ENCODE results near the gene MYEF2. TPM values are rescaled to one million over a fixed set of nuclear protein-coding genes. Genes with fewer than 3 reads are reported as not detected.
A peak's percentile ranks its signal among the peaks of the same experiment; 100 is the strongest.

MYEF2 gene
- polyA plus RNA-seq, 1 donor = 28.8 TPM

DNA sequence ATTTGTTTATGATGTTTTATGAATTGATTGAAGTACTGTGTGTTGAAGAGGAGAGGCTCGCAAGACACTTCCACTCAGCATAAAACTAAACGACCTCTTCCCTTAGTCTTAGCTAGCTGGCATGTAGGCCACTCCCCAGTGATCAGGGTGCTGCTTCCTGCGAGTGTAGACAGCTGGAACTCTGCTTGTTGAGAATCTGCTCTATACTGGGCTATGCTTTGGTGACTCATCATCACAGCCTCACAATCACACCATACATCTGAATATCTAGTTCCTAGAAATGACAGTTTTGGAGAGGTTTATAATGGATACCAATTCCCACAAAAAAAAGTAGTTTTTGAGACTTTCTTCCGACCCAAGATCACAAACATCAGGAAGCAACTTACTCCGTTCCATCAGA, 58.8 kb downstream of the MYEF2 start:
- Histone ChIP-seq H3K9me3 (ENCODE audit: control insufficient read depth, low read depth, low read length) (no peaks in the 10 kb centered on the region), H3K27ac (ENCODE audit: low read length) (no peak overlapping the region), H3K36me3 (ENCODE audit: control insufficient read depth, insufficient read depth, low read length) (no peaks in the 10 kb centered on the region), H3K4me3 (ENCODE audit: low read length) (no peak overlapping the region), H3K4me1 (ENCODE audit: control insufficient read depth, insufficient read depth, low read length) (no peaks in the 10 kb centered on the region), H3K27me3 (ENCODE audit: control insufficient read depth, insufficient read depth, low read length) (peaks cover 2% of the 10 kb centered on the region)
- WGBS (ENCODE audit: insufficient coverage, low lambda C conversion rate) = 70% methylated on average over 2 of the region's 5 CpGs
- DNase-seq = no peak

GRCh38 chr15:48112242-48112641, 65.9 kb downstream of the MYEF2 start:
- H3K4me3 ChIP-seq (ENCODE audit: low read length) = no peak overlapping the region
- no peaks in the 10 kb centered on the region for H3K36me3 ChIP-seq (ENCODE audit: control insufficient read depth, insufficient read depth, low read length)
- no peaks in the 10 kb centered on the region for H3K9me3 ChIP-seq (ENCODE audit: control insufficient read depth, low read depth, low read length)
- no CpG with 5 or more reads among the region's 6 CpGs for WGBS (ENCODE audit: insufficient coverage, low lambda C conversion rate)
- H3K27me3 ChIP-seq (ENCODE audit: control insufficient read depth, insufficient read depth, low read length) = no peaks in the 10 kb centered on the region
- H3K4me1 ChIP-seq (ENCODE audit: control insufficient read depth, insufficient read depth, low read length) = no peaks in the 10 kb centered on the region
- no peak overlapping the region for H3K27ac ChIP-seq (ENCODE audit: low read length)
- DNase-seq = peak in 1 of 2 donors; percentile 15

DNA sequence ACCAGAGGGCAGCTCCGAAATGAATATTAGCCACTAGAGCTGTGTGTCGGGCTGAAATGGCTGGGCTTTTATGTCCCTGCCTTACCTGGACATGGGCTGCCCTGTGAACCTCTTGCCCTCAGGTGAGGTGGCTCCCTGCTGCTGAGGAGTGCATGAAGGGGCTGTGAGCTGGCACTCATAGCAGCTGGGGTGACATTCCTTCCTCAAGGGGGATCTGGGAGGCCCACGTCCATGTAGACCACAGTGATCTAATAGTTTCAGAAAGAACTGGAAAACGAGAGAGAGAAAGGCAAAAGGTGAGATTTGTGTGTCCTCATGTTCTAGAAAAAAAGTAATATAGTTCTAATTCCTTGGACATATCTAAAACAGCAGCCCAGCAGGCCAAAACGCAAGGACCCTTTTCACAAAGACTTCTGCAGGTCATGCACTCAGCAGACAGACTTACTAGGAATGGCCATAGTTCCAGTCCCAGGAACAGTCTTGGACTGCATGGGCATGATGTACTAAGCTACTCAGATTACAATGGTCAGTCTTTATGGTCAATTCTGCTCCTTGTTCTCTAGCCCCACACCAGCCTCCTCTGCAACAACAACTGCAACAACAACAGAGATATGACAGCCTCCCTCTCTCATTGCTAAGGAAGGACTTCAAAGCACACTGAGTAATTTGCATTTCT, 68.1 kb downstream of the MYEF2 start:
- Histone ChIP-seq H3K27me3 (ENCODE audit: control insufficient read depth, insufficient read depth, low read length) (no peaks in the 10 kb centered on the region), H3K9me3 (ENCODE audit: control insufficient read depth, low read depth, low read length) (no peaks in the 10 kb centered on the region), H3K27ac (ENCODE audit: low read length) (no peak overlapping the region), H3K4me3 (ENCODE audit: low read length) (no peak overlapping the region), H3K4me1 (ENCODE audit: control insufficient read depth, insufficient read depth, low read length) (no peaks in the 10 kb centered on the region), H3K36me3 (ENCODE audit: control insufficient read depth, insufficient read depth, low read length) (no peaks in the 10 kb centered on the region)
- DNase-seq = no peak
- WGBS (ENCODE audit: insufficient coverage, low lambda C conversion rate) = no CpG with 5 or more reads among the region's 5 CpGs

- no peaks in the 10 kb centered on the region for H3K4me1 ChIP-seq (ENCODE audit: control insufficient read depth, insufficient read depth, low read length)
- no peak overlapping the region for H3K27ac ChIP-seq (ENCODE audit: low read length)
- H3K4me3 ChIP-seq (ENCODE audit: low read length) = no peak overlapping the region
- 83% methylated on average over 1 of the region's 4 CpGs for WGBS (ENCODE audit: insufficient coverage, low lambda C conversion rate)
- H3K27me3 ChIP-seq (ENCODE audit: control insufficient read depth, insufficient read depth, low read length) = no peaks in the 10 kb centered on the region
- no peak for DNase-seq
- H3K36me3 ChIP-seq (ENCODE audit: control insufficient read depth, insufficient read depth, low read length) = no peaks in the 10 kb centered on the region
- no peaks in the 10 kb centered on the region for H3K9me3 ChIP-seq (ENCODE audit: control insufficient read depth, low read depth, low read length)
Measured at GRCh38 chr15:48109212-48109611, 68.9 kb downstream of the MYEF2 start.

DNA sequence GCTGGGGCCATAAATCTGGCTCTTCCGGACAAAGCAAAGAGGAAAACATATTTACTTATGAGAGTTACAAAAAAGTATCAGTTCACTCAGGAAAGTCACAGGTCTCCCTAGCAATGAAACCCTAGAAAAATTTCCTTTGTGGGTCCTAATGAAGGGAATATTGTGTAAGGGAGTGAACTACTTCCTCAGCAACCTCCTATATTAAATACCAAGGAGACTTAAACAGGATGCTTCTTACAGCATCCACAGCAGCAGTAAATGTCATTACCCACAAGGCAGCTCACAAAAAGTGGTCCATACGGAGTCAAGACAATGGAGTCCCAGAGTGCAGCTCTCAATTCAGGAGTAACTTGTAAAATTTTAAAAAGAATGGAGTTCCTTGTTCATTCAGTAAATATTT, 72.2 kb downstream of the MYEF2 start:
- Histone ChIP-seq H3K4me3 (ENCODE audit: low read length) (no peak overlapping the region), H3K27ac (ENCODE audit: low read length) (no peak overlapping the region), H3K36me3 (ENCODE audit: control insufficient read depth, insufficient read depth, low read length) (no peaks in the 10 kb centered on the region), H3K27me3 (ENCODE audit: control insufficient read depth, insufficient read depth, low read length) (no peaks in the 10 kb centered on the region), H3K9me3 (ENCODE audit: control insufficient read depth, low read depth, low read length) (no peaks in the 10 kb centered on the region), H3K4me1 (ENCODE audit: control insufficient read depth, insufficient read depth, low read length) (no peaks in the 10 kb centered on the region)
- no peak for DNase-seq
- WGBS (ENCODE audit: insufficient coverage, low lambda C conversion rate) = 33% methylated on average over 1 of the region's 2 CpGs

- Histone ChIP-seq H3K4me1 (ENCODE audit: control insufficient read depth, insufficient read depth, low read length) (no peaks in the 10 kb centered on the region), H3K27me3 (ENCODE audit: control insufficient read depth, insufficient read depth, low read length) (peaks cover 3% of the 10 kb centered on the region), H3K36me3 (ENCODE audit: control insufficient read depth, insufficient read depth, low read length) (no peaks in the 10 kb centered on the region), H3K4me3 (ENCODE audit: low read length) (no peak overlapping the region), H3K9me3 (ENCODE audit: control insufficient read depth, low read depth, low read length) (no peaks in the 10 kb centered on the region), H3K27ac (ENCODE audit: low read length) (no peak overlapping the region)
- DNase-seq = no peak
- WGBS (ENCODE audit: insufficient coverage, low lambda C conversion rate) = no CpG with 5 or more reads among the region's 5 CpGs
Measured at GRCh38 chr15:48103647-48104046, 74.4 kb downstream of the MYEF2 start.

- H3K27ac ChIP-seq (ENCODE audit: low read length) = no peak overlapping the region
- no peaks in the 10 kb centered on the region for H3K36me3 ChIP-seq (ENCODE audit: control insufficient read depth, insufficient read depth, low read length)
- DNase-seq = no peak
- WGBS (ENCODE audit: insufficient coverage, low lambda C conversion rate) = no CpG with 5 or more reads among the region's 6 CpGs
- H3K4me1 ChIP-seq (ENCODE audit: control insufficient read depth, insufficient read depth, low read length) = no peaks in the 10 kb centered on the region
- peaks cover 3% of the 10 kb centered on the region for H3K27me3 ChIP-seq (ENCODE audit: control insufficient read depth, insufficient read depth, low read length)
- no peaks in the 10 kb centered on the region for H3K9me3 ChIP-seq (ENCODE audit: control insufficient read depth, low read depth, low read length)
- no peak overlapping the region for H3K4me3 ChIP-seq (ENCODE audit: low read length)
Measured at GRCh38 chr15:48102167-48102566, 75.9 kb downstream of the MYEF2 start.

DNA sequence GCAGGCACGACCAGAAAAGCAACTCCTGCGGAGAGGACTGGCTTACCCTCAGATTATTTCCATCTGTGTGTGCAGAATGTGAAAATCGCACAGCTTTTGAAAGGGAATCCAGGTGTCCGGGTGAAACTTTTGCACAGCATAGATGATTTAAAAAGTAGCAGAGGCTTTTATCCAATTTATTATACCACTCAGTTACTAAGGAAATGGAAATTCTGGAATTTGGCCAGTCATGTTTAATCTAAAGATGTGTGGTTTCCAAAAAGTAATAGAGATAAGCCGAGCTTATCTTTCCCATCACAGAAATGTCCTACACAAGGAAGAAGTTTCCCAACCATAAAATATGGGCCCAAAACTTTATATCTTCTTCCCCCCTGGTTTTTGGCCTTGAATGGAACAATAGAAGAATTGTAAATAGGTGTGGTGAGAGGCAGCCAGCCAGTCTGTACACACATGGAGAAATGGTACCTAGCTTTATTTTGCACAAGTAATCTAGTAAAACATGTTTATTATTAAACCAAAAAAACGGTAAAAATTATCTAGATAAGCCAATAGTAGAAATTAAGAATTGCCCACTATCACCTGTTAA, 76.6 kb downstream of the MYEF2 start:
- Histone ChIP-seq H3K4me1 (ENCODE audit: control insufficient read depth, insufficient read depth, low read length) (no peaks in the 10 kb centered on the region), H3K36me3 (ENCODE audit: control insufficient read depth, insufficient read depth, low read length) (no peaks in the 10 kb centered on the region), H3K4me3 (ENCODE audit: low read length) (no peak overlapping the region), H3K27ac (ENCODE audit: low read length) (no peak overlapping the region), H3K9me3 (ENCODE audit: control insufficient read depth, low read depth, low read length) (no peaks in the 10 kb centered on the region), H3K27me3 (ENCODE audit: control insufficient read depth, insufficient read depth, low read length) (peaks cover 3% of the 10 kb centered on the region)
- no peak for DNase-seq
- 76% methylated on average over 3 of the region's 6 CpGs for WGBS (ENCODE audit: insufficient coverage, low lambda C conversion rate)

- Histone ChIP-seq H3K36me3 (ENCODE audit: control insufficient read depth, insufficient read depth, low read length) (no peaks in the 10 kb centered on the region), H3K27ac (ENCODE audit: low read length) (no peak overlapping the region), H3K4me1 (ENCODE audit: control insufficient read depth, insufficient read depth, low read length) (no peaks in the 10 kb centered on the region), H3K4me3 (ENCODE audit: low read length) (no peak overlapping the region), H3K9me3 (ENCODE audit: control insufficient read depth, low read depth, low read length) (no peaks in the 10 kb centered on the region), H3K27me3 (ENCODE audit: control insufficient read depth, insufficient read depth, low read length) (peaks cover 3% of the 10 kb centered on the region)
- no peak for DNase-seq
- WGBS (ENCODE audit: insufficient coverage, low lambda C conversion rate) = 72% methylated on average over 2 of the region's 2 CpGs
Measured at GRCh38 chr15:48097264-48097663, 80.8 kb downstream of the MYEF2 start.

DNA sequence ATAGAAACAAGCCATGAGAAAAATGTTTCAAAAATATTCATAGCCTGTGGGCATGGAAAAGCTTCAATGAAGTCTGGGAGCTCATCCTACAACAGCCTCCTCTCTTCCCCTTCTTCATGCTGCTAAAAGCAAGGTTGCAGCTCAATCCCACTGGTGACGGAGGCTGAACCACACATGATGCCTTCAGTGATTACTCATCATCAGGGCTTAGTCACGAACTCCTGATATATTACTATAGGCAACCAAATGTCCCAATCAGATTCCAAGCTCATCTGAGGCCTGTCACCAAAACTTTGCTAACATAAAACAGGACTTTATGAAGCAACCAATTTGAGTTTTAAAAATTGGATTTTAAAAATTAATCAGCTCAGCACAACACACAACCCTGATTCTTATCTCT, 81.3 kb downstream of the MYEF2 start:
- Histone ChIP-seq H3K9me3 (ENCODE audit: control insufficient read depth, low read depth, low read length) (no peaks in the 10 kb centered on the region), H3K4me3 (ENCODE audit: low read length) (no peak overlapping the region), H3K27me3 (ENCODE audit: control insufficient read depth, insufficient read depth, low read length) (peaks cover 3% of the 10 kb centered on the region), H3K27ac (ENCODE audit: low read length) (no peak overlapping the region), H3K36me3 (ENCODE audit: control insufficient read depth, insufficient read depth, low read length) (no peaks in the 10 kb centered on the region), H3K4me1 (ENCODE audit: control insufficient read depth, insufficient read depth, low read length) (no peaks in the 10 kb centered on the region)
- no CpG with 5 or more reads among the region's 2 CpGs for WGBS (ENCODE audit: insufficient coverage, low lambda C conversion rate)
- DNase-seq = no peak

- Histone ChIP-seq H3K27me3 (ENCODE audit: control insufficient read depth, insufficient read depth, low read length) (peaks cover 3% of the 10 kb centered on the region), H3K4me1 (ENCODE audit: control insufficient read depth, insufficient read depth, low read length) (no peaks in the 10 kb centered on the region), H3K27ac (ENCODE audit: low read length) (no peak overlapping the region), H3K9me3 (ENCODE audit: control insufficient read depth, low read depth, low read length) (no peaks in the 10 kb centered on the region), H3K4me3 (ENCODE audit: low read length) (no peak overlapping the region), H3K36me3 (ENCODE audit: control insufficient read depth, insufficient read depth, low read length) (no peaks in the 10 kb centered on the region)
- DNase-seq = no peak
- no CpG with 5 or more reads among the region's 4 CpGs for WGBS (ENCODE audit: insufficient coverage, low lambda C conversion rate)
Measured at GRCh38 chr15:48096355-48096786, 81.7 kb downstream of the MYEF2 start.
